HepG2 (cell line): ENCODE data around the gene SIX5. TPM values are rescaled to one million over a fixed set of nuclear protein-coding genes. Genes with fewer than 3 reads are reported as not detected.
A peak's percentile ranks its signal among the peaks of the same experiment; 100 is the strongest.

ENCODE experiments used
- ATAD3A ChIP-seq: sonication (generic); formaldehyde crosslinking; IDR thresholded peaks from 2 replicates; pipeline ENCODE4 v1.4.0; 2020; ENCODE audit warnings: missing genetic modification reagents
- CREM ChIP-seq, 2 experiments: sonication (generic) in 1 of 2; formaldehyde crosslinking in 1 of 2; IDR thresholded peaks; 2 replicates each; pipeline versions ENCODE4 v1.4.0 to v1.6.1; 2016 to 2020; ENCODE audit warnings: antibody characterized with exemption in 1 of 2, mild to moderate bottlenecking in 1 of 2, missing genetic modification reagents in 1 of 2
- HCFC1 ChIP-seq: fragments of 150-350 bp; IDR thresholded peaks from 2 replicates; pipeline ENCODE4 v1.6.1; 2014; ENCODE audit warnings: low read depth, low read length
- HNF4A ChIP-seq: sonication (generic); formaldehyde crosslinking; IDR thresholded peaks from 2 replicates; pipeline ENCODE4 v1.4.0; 2020; ENCODE audit warnings: missing genetic modification reagents
- IRF1 ChIP-seq: sonication (generic); formaldehyde crosslinking; IDR thresholded peaks from 2 replicates; pipeline ENCODE4 v1.4.0; 2020; ENCODE audit warnings: low read depth, mild to moderate bottlenecking, missing genetic modification reagents
- KLF13 ChIP-seq: sonication (generic); formaldehyde crosslinking; IDR thresholded peaks from 2 replicates; pipeline ENCODE4 v1.4.0; 2020; ENCODE audit warnings: mild to moderate bottlenecking, missing genetic modification reagents
- NKX3-1 ChIP-seq: sonication (generic); formaldehyde crosslinking; IDR thresholded peaks from 2 replicates; pipeline ENCODE4 v1.5.0; 2020; ENCODE audit warnings: missing genetic modification reagents
- PAX8 ChIP-seq: sonication (generic); formaldehyde crosslinking; IDR thresholded peaks from 2 replicates; pipeline ENCODE4 v1.8.0; 2022; ENCODE audit warnings: mild to moderate bottlenecking, missing genetic modification reagents, borderline replicate concordance
- PHF8 ChIP-seq: sonication (generic); formaldehyde crosslinking; IDR thresholded peaks from 2 replicates; pipeline ENCODE4 v1.5.0; 2020; ENCODE audit warnings: missing genetic modification reagents
- RXRA ChIP-seq: sonication (generic); formaldehyde crosslinking; IDR thresholded peaks from 2 replicates; pipeline ENCODE4 v1.5.1; 2020; ENCODE audit warnings: missing genetic modification reagents
- RXRB ChIP-seq: IDR thresholded peaks from 2 replicates; pipeline ENCODE4 v1.6.1; 2016; ENCODE audit warnings: borderline replicate concordance, missing genetic modification reagents, missing compliant biosample characterization
- ZFAT ChIP-seq: sonication (generic); formaldehyde crosslinking; conservative IDR thresholded peaks from 2 replicates; pipeline ENCODE4 v1.8.1; 2023; ENCODE audit warnings: missing genetic modification reagents, inconsistent platforms
- ZFX ChIP-seq: sonication (generic); formaldehyde crosslinking; IDR thresholded peaks from 2 replicates; pipeline ENCODE4 v1.4.0; 2020; ENCODE audit warnings: mild to moderate bottlenecking, low read depth, missing genetic modification reagents, moderate library complexity
- ZNF205 ChIP-seq: IDR thresholded peaks from 2 replicates; pipeline ENCODE4 v1.6.1; 2018; ENCODE audit warnings: missing biosample characterization, missing genetic modification reagents
- ZNF207 ChIP-seq: fragments of 450-650 bp; IDR thresholded peaks from 2 replicates; pipeline ENCODE4 v1.6.1; 2016; ENCODE audit warnings: antibody characterized with exemption, borderline replicate concordance
- ZNF30 ChIP-seq: sonication (generic); formaldehyde crosslinking; IDR thresholded peaks from 2 replicates; pipeline ENCODE4 v1.5.0; 2020; ENCODE audit warnings: mild to moderate bottlenecking, missing genetic modification reagents
- ZNF451 ChIP-seq: sonication (generic); formaldehyde crosslinking; IDR thresholded peaks from 2 replicates; pipeline ENCODE4 v1.5.0; 2020; ENCODE audit warnings: mild to moderate bottlenecking, missing genetic modification reagents
- polyA plus RNA-seq, 8 experiments: library from polyadenylated mRNA; depleted of rRNA in 3 of 8; stranded (reverse) in 7 of 8; unstranded in 1 of 8; fragments of >200 nt; fragmentation: Illumina TruSeq in 4 of 8; extraction: Trizol in 4 of 8; gene quantifications; 2 replicates each; pipeline versions ENCODE4 v1.2.1 to v1.2.3, GENCODE V29; 2011 to 2016; ENCODE audit warnings: low read depth in 4 of 8, missing spikeins in 1 of 8, mixed read lengths in 1 of 8; ENCODE audit not compliant: insufficient read depth in 1 of 8
- total RNA-seq, 5 experiments: library from RNA; depleted of rRNA; stranded (reverse); fragments of >200 nt; fragmentation: Illumina TruSeq; extraction: Trizol; gene quantifications; 2 replicates each; pipeline ENCODE4 v1.2.3, GENCODE V29; 2016; ENCODE audit warnings: low read depth in 1 of 5
- TF ChIP-seq, protein P1 (sequence below): sonication (generic); formaldehyde crosslinking; conservative IDR thresholded peaks from 2 replicates; pipeline ENCODE4 v1.4.0; 2020; ENCODE audit warnings: missing genetic modification reagents
- TF ChIP-seq, protein P2 (sequence below): fragments of 450-650 bp; IDR thresholded peaks from 2 replicates; pipeline ENCODE4 v1.6.1; 2017
- TF ChIP-seq, protein P3 (sequence below): sonication (generic); formaldehyde crosslinking; IDR thresholded peaks from 2 replicates; pipeline ENCODE4 v1.5.1; 2020; ENCODE audit warnings: missing genetic modification reagents, mild to moderate bottlenecking, borderline replicate concordance
- TF ChIP-seq, protein P4 (sequence below): sonication (generic); formaldehyde crosslinking; IDR thresholded peaks from 2 replicates; pipeline ENCODE4; 2020; ENCODE audit warnings: missing genetic modification reagents, mild to moderate bottlenecking, borderline replicate concordance

Gene SIX5
- total and polyA plus RNA-seq, 2 of the 13 experiments (the other 11 are each of a cell fraction or from before 2014, with no cell fraction given) = 7.7 to 10.5 TPM

DNA sequence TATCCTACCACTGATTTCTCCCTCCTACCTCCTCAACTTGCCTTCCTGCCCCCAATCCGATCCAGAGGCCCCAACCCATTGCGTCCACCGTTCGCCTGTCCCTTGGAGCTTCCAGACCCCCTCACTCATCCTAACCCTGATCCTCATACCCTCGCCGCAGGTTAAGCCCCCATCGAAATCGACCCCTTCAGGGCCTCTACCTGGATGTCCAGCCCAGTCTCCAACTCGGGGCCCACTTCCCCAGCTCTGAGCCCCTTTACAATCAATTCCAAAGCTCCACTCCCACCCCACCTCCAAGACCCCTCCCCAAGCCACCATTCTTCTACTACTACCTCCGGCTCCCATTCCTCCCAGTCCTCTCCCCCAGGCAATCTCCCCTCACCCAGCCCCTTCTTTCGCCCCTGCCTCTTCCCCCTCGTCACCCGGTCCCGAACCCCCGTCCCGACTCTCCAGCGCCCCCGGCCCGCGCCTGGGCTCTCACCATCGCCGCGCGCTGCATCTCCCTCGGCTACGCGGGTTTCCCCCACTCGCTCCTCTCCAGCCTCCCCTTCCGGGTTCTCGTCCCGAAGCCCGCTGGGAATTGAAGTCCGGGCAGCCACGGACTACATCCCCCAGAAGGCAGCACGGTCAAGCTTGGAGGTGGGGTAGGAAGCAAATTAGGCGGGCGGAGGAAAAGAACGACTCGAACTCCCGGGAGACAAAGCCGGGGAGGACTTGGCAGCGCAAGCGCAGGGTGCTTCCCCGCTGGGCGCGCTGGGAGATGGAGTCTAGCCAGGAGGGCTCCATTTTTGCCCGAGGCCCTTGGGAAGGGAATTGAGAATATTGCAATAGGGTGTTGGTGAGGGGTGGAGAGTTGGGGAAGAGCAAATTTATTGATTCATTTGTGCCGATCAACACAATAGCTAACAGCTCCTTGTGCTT lies 38.4 kb downstream of the SIX5 start, which contains the start of gene FBXO46 (continued):
- TF ChIP-seq ZNF205 (CRISPR knock-in tag) = no peak
- TF ChIP-seq ZNF451 (CRISPR knock-in tag) = no peak
- TF ChIP-seq, protein P1, sequence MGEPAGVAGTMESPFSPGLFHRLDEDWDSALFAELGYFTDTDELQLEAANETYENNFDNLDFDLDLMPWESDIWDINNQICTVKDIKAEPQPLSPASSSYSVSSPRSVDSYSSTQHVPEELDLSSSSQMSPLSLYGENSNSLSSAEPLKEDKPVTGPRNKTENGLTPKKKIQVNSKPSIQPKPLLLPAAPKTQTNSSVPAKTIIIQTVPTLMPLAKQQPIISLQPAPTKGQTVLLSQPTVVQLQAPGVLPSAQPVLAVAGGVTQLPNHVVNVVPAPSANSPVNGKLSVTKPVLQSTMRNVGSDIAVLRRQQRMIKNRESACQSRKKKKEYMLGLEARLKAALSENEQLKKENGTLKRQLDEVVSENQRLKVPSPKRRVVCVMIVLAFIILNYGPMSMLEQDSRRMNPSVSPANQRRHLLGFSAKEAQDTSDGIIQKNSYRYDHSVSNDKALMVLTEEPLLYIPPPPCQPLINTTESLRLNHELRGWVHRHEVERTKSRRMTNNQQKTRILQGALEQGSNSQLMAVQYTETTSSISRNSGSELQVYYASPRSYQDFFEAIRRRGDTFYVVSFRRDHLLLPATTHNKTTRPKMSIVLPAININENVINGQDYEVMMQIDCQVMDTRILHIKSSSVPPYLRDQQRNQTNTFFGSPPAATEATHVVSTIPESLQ (CRISPR knock-in tag) = no peak
- TF ChIP-seq HNF4A = peak; percentile 13; the same call in 1 of the 2 replicates
- peak; percentile 44; the same call in 1 of the 2 replicates for TF ChIP-seq PHF8 (CRISPR knock-in tag)
- TF ChIP-seq, protein P2, sequence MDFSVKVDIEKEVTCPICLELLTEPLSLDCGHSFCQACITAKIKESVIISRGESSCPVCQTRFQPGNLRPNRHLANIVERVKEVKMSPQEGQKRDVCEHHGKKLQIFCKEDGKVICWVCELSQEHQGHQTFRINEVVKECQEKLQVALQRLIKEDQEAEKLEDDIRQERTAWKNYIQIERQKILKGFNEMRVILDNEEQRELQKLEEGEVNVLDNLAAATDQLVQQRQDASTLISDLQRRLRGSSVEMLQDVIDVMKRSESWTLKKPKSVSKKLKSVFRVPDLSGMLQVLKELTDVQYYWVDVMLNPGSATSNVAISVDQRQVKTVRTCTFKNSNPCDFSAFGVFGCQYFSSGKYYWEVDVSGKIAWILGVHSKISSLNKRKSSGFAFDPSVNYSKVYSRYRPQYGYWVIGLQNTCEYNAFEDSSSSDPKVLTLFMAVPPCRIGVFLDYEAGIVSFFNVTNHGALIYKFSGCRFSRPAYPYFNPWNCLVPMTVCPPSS = no peak
- no peak for TF ChIP-seq PAX8 (CRISPR knock-in tag)
- TF ChIP-seq ZFAT (CRISPR knock-in tag) = no peak
- TF ChIP-seq, protein P3, sequence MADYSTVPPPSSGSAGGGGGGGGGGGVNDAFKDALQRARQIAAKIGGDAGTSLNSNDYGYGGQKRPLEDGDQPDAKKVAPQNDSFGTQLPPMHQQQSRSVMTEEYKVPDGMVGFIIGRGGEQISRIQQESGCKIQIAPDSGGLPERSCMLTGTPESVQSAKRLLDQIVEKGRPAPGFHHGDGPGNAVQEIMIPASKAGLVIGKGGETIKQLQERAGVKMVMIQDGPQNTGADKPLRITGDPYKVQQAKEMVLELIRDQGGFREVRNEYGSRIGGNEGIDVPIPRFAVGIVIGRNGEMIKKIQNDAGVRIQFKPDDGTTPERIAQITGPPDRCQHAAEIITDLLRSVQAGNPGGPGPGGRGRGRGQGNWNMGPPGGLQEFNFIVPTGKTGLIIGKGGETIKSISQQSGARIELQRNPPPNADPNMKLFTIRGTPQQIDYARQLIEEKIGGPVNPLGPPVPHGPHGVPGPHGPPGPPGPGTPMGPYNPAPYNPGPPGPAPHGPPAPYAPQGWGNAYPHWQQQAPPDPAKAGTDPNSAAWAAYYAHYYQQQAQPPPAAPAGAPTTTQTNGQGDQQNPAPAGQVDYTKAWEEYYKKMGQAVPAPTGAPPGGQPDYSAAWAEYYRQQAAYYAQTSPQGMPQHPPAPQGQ (CRISPR knock-in tag) = no peak
- TF ChIP-seq ZNF30 (CRISPR knock-in tag) = no peak
- TF ChIP-seq, protein P4, sequence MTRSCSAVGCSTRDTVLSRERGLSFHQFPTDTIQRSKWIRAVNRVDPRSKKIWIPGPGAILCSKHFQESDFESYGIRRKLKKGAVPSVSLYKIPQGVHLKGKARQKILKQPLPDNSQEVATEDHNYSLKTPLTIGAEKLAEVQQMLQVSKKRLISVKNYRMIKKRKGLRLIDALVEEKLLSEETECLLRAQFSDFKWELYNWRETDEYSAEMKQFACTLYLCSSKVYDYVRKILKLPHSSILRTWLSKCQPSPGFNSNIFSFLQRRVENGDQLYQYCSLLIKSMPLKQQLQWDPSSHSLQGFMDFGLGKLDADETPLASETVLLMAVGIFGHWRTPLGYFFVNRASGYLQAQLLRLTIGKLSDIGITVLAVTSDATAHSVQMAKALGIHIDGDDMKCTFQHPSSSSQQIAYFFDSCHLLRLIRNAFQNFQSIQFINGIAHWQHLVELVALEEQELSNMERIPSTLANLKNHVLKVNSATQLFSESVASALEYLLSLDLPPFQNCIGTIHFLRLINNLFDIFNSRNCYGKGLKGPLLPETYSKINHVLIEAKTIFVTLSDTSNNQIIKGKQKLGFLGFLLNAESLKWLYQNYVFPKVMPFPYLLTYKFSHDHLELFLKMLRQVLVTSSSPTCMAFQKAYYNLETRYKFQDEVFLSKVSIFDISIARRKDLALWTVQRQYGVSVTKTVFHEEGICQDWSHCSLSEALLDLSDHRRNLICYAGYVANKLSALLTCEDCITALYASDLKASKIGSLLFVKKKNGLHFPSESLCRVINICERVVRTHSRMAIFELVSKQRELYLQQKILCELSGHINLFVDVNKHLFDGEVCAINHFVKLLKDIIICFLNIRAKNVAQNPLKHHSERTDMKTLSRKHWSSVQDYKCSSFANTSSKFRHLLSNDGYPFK = peak; percentile 45; the same call in 1 of the 2 replicates
- no peak for TF ChIP-seq KLF13 (CRISPR knock-in tag)
- TF ChIP-seq NKX3-1 = no peak
- TF ChIP-seq ZFX (CRISPR knock-in tag) = peak; percentile 74
- no peak for TF ChIP-seq RXRA (CRISPR knock-in tag)
- no peak for TF ChIP-seq IRF1
- no peak for TF ChIP-seq RXRB (CRISPR knock-in tag)
- TF ChIP-seq ATAD3A (CRISPR knock-in tag) = no peak
- TF ChIP-seq HCFC1 = peak; percentile 97
- TF ChIP-seq CREM (IDR thresholded peaks at IDR 0.05) = peak; percentile 97
- TF ChIP-seq CREM (CRISPR knock-in tag; IDR thresholded peaks at IDR 0.05) = no peak
- no peak for TF ChIP-seq ZNF207
